ENCODE results near the gene ZFP91. TPM values are rescaled to one million over a fixed set of nuclear protein-coding genes. Genes with fewer than 3 reads are reported as not detected.
A peak's percentile ranks its signal among the peaks of the same experiment; 100 is the strongest.

Gene ZFP91
- total and polyA plus RNA-seq, 2 of the 13 experiments (the other 11 are each of a cell fraction or from before 2014, with no cell fraction given) = 13.5 to 38.6 TPM

- TF ChIP-seq, protein P1, sequence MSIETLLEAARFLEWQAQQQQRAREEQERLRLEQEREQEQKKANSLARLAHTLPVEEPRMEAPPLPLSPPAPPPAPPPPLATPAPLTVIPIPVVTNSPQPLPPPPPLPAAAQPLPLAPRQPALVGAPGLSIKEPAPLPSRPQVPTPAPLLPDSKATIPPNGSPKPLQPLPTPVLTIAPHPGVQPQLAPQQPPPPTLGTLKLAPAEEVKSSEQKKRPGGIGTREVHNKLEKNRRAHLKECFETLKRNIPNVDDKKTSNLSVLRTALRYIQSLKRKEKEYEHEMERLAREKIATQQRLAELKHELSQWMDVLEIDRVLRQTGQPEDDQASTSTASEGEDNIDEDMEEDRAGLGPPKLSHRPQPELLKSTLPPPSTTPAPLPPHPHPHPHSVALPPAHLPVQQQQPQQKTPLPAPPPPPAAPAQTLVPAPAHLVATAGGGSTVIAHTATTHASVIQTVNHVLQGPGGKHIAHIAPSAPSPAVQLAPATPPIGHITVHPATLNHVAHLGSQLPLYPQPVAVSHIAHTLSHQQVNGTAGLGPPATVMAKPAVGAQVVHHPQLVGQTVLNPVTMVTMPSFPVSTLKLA (IDR thresholded peaks at IDR 0.05) = peak; percentile 16; the same call in 1 of the 2 replicates
- no peak for TF ChIP-seq ZNF260 (CRISPR knock-in tag; IDR thresholded peaks at IDR 0.05; ENCODE audit: borderline replicate concordance, low read depth)
These were observed 678 bp upstream of the ZFP91 start (continued) for GRCh38 chr11:58578136-58578634.

DNA sequence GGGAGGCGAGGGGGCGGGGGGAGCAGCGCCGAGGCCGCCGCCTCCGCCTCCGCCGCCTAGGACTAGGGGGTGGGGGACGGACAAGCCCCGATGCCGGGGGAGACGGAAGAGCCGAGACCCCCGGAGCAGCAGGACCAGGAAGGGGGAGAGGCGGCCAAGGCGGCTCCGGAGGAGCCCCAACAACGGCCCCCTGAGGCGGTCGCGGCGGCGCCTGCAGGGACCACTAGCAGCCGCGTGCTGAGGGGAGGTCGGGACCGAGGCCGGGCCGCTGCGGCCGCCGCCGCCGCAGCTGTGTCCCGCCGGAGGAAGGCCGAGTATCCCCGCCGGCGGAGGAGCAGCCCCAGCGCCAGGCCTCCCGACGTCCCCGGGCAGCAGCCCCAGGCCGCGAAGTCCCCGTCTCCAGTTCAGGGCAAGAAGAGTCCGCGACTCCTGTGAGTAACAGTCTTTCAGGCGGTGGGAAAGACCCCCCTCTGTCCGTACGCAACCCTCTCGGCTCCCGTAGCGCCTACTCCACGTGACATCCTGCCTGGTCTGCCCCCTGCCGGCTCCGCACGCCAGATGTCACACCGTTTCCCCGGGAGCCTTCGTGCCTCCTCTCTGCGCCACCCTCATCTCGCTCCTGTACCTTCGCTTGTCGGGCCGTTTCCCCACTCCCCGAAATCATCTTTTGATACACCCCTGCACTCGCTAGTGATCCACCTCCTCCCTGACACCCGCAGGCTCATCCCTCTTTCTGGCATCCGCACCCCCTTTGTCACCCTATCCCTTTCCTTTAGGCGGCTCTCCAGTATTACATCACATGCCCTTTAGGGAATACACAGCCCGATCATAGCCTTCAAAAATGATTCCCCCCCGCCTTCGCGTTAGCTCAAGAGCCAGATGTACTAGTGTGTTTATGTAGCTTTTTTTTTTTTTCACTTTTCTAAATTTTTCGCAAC lies 598 bp downstream of the ZFP91 start:
- Histone ChIP-seq H3K9ac (ENCODE audit: insufficient read depth, low read depth, low read length) (peak overlapping the region; percentile 100), H3K79me2 (ENCODE audit: insufficient read depth, low read length) (peaks cover 55% of the 10 kb centered on the region), H4K20me1 (ENCODE audit: insufficient read depth, low read length) (peaks cover 31% of the 10 kb centered on the region), H3K4me2 (ENCODE audit: low read depth, low read length) (peak overlapping the region; percentile 92), H3K27ac (ENCODE audit: extremely low read length, insufficient read depth, low read length) (peak overlapping the region; percentile 99), H3K4me1 (ENCODE audit: insufficient read depth, low read length) (peaks cover 59% of the 10 kb centered on the region), H3K36me3 (replicated peaks in 1 of 2; ENCODE audit: control insufficient read depth in 1 of 2, insufficient read depth in 2 of 2, low read length in 2 of 2) (peaks cover 0 to under 1% of the 10 kb centered on the region in 2 experiments; a peak in 2 of 5 replicates), H2AFZ (ENCODE audit: low read length) (no peak overlapping the region), H3K27me3 (ENCODE audit: control insufficient read depth in 1 of 2, insufficient read depth in 2 of 2, low read length in 2 of 2) (no peaks in the 10 kb centered on the region), H3K4me3 (replicated peaks in 1 of 3; ENCODE audit: insufficient read depth in 1 of 3, low read depth in 2 of 3, low read length in 3 of 3) (peak overlapping the region; percentile 82 to 94 (median 84)), H3K9me3 (ENCODE audit: low read length) (no peaks in the 10 kb centered on the region)
- peak; percentile 78 for DNase-seq (ENCODE audit: low spot score)
- ATAC-seq = peak; percentile 76
- POLR2A ChIA-PET = interaction anchor here (1.1 kb wide), 1 partner anchor 24 kb away, joined by 3 read pairs; no protein-coding TSS in a partner anchor
- in situ Hi-C loops (cut with HindIII; ENCODE audit: extremely low pct_ligation_motif_present, low pct_unique_long_range_greater_than_20kb) (loop anchor here (10.0 kb wide), 1 partner anchor 205 kb away; no protein-coding TSS in a partner anchor), intact Hi-C loops (cut with micrococcal nuclease; ENCODE audit: unreplicated experiment) (no loop called here)
- CTCF ChIA-PET (ENCODE audit: low intra/inter-chr PET ratio, low total read pairs) = no interaction called here
- BruUV-seq (replicated peaks) = no TSS peak
- under 1% methylated on average over 15 of the region's 78 CpGs for WGBS (ENCODE audit: low lambda C conversion rate)
- peak; percentile 57 for FAIRE-seq
- TF ChIP-seq SSRP1 (CRISPR knock-in tag; IDR thresholded peaks at IDR 0.05) = no peak
- TF ChIP-seq, protein P2, sequence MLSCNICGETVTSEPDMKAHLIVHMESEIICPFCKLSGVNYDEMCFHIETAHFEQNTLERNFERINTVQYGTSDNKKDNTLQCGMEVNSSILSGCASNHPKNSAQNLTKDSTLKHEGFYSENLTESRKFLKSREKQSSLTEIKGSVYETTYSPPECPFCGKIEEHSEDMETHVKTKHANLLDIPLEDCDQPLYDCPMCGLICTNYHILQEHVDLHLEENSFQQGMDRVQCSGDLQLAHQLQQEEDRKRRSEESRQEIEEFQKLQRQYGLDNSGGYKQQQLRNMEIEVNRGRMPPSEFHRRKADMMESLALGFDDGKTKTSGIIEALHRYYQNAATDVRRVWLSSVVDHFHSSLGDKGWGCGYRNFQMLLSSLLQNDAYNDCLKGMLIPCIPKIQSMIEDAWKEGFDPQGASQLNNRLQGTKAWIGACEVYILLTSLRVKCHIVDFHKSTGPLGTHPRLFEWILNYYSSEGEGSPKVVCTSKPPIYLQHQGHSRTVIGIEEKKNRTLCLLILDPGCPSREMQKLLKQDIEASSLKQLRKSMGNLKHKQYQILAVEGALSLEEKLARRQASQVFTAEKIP (CRISPR knock-in tag; IDR thresholded peaks at IDR 0.05; ENCODE audit: borderline replicate concordance) = no peak
- TF ChIP-seq, protein P3, sequence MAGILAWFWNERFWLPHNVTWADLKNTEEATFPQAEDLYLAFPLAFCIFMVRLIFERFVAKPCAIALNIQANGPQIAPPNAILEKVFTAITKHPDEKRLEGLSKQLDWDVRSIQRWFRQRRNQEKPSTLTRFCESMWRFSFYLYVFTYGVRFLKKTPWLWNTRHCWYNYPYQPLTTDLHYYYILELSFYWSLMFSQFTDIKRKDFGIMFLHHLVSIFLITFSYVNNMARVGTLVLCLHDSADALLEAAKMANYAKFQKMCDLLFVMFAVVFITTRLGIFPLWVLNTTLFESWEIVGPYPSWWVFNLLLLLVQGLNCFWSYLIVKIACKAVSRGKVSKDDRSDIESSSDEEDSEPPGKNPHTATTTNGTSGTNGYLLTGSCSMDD (CRISPR knock-in tag; IDR thresholded peaks at IDR 0.05) = no peak
- TF ChIP-seq MED8 (CRISPR knock-in tag; IDR thresholded peaks at IDR 0.05; ENCODE audit: insufficient replicate concordance) = no peak
- peak; percentile 95 to 99 for TF ChIP-seq HMGXB4 (CRISPR knock-in tag; IDR thresholded peaks at IDR 0.05; ENCODE audit: borderline replicate concordance in 1 of 2, low read depth in 1 of 2)
- TF ChIP-seq HMG20B (CRISPR knock-in tag; conservative IDR thresholded peaks at IDR 0.05) = no peak
- no peak for TF ChIP-seq ATF5 (CRISPR knock-in tag; IDR thresholded peaks at IDR 0.05; ENCODE audit: low read depth)
- TF ChIP-seq, protein P4, sequence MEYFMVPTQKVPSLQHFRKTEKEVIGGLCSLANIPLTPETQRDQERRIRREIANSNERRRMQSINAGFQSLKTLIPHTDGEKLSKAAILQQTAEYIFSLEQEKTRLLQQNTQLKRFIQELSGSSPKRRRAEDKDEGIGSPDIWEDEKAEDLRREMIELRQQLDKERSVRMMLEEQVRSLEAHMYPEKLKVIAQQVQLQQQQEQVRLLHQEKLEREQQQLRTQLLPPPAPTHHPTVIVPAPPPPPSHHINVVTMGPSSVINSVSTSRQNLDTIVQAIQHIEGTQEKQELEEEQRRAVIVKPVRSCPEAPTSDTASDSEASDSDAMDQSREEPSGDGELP (IDR thresholded peaks at IDR 0.05; ENCODE audit: borderline replicate concordance, low read depth) = peak; percentile 37; the same call in 1 of the 2 replicates
- no peak for TF ChIP-seq RBAK (CRISPR knock-in tag; IDR thresholded peaks at IDR 0.05)
